D721Med (cell line): ENCODE data around the gene UBL5.
A peak's percentile ranks its signal among the peaks of the same experiment; 100 is the strongest.
"Not testable (repeated sequence)": the region's sequence is repeated elsewhere in the genome, so short reads cannot be mapped to it uniquely, and the experiment has no call there.

Experiments
- DNase-seq: peaks from one replicate; pipeline ENCODE4 v3.0.0; 2011; ENCODE audit warnings: low spot score; ENCODE audit not compliant: insufficient read length
- FAIRE-seq: peaks from 2 replicates; lab custom pipeline; 2011; peaks lifted over from hg19 to GRCh38; lab: Jason Lieb, UNC
- TF ChIP-seq, protein P1 (sequence below): IDR thresholded peaks from 2 replicates; pipeline ENCODE4 v1.5.1; 2012; ENCODE audit warnings: mild to moderate bottlenecking, control low read depth; ENCODE audit not compliant: insufficient read depth; ENCODE audit errors: missing control alignments

UBL5 gene

DNA sequence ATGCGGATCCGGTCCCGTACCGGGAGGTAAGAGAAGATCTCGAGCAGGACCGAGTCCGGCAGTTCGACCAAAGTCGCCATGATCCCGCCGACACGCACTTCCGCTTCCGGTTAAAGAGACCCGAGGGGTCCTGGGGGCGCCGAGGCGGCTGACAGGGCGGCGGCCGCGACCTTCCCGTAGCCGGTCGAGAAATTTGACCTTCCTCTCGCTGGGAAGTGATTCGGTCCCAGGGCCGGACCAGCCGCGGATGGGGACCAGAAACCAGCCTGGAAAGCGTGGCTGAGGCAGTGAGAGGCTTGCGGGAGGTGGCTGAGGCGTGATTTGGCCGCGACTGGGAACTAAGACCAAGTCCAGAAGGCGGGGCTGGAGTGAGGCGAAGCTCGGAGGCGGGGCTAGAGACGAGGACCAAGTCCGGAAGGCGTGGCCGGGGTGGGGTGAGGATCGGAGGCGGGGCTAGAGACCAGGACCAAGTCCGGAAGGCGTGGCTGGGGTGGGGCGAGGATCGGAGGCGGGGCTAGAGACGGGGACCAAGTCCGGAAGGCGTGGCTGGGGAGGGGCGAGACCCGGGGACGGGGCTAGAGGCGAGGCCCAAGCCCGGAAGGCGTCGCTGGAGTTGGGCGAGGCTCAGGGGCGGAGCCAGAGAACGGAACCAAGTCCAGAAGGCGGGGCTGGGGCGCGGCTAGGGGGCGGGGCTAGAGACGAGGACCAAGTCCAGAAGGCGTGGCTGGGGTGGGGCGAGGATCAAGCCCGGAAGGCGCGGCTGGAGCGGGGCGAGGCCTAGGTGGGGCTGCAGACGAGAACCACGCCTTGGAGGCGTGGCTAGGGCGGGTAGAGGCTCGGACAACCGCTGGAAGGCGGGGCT, 8.8 kb upstream of the UBL5 start, which contains the start of gene FBXL12:
Gene FBXL12 (minus strand): TSS at position 346 of the 862 bp plus-strand sequence. CDS start 266 bp downstream, at position 80.
- no peak for FAIRE-seq
- peak; percentile 76 for DNase-seq
- TF ChIP-seq, protein P1, sequence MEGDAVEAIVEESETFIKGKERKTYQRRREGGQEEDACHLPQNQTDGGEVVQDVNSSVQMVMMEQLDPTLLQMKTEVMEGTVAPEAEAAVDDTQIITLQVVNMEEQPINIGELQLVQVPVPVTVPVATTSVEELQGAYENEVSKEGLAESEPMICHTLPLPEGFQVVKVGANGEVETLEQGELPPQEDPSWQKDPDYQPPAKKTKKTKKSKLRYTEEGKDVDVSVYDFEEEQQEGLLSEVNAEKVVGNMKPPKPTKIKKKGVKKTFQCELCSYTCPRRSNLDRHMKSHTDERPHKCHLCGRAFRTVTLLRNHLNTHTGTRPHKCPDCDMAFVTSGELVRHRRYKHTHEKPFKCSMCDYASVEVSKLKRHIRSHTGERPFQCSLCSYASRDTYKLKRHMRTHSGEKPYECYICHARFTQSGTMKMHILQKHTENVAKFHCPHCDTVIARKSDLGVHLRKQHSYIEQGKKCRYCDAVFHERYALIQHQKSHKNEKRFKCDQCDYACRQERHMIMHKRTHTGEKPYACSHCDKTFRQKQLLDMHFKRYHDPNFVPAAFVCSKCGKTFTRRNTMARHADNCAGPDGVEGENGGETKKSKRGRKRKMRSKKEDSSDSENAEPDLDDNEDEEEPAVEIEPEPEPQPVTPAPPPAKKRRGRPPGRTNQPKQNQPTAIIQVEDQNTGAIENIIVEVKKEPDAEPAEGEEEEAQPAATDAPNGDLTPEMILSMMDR, result no peak

DNA sequence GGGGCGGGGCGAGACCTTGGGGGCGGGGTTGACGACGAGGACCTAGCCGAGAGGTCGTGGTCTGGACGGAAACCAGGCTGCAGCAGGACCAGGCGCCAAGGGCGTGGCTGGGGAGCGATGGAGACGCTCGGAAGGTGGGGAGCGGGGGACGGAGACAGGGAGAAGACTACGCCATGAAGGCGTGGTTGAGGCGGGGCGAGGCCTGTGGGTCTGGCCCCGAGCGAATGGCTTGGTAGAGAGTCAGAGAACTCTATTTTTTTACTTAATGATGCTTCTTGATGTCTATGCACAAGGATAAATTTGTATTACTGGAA, 8.2 kb upstream of the UBL5 start:
- TF ChIP-seq, protein P1, result no peak
- DNase-seq (no peak), FAIRE-seq (no peak)

DNA sequence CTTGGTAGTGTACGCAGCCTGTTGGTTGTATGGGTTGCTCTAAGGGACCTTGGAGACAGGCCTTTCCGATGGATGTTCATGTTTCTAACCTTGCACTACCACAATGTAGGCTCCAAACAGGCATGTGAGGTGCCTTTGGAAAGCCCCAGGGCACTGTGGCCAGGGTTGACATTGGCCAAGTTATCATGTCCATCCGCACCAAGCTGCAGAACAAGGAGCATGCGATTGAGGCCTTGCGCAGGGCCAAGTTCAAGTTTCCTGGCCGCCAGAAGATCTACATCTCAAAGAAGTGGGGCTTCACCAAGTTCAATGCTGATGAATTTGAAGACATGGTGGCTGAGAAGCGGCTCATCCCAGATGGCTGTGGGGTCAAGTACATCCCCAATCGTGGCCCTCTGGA, 7.7 kb upstream of the UBL5 start:
- FAIRE-seq, DNase-seq: not testable (repeated sequence)

DNA sequence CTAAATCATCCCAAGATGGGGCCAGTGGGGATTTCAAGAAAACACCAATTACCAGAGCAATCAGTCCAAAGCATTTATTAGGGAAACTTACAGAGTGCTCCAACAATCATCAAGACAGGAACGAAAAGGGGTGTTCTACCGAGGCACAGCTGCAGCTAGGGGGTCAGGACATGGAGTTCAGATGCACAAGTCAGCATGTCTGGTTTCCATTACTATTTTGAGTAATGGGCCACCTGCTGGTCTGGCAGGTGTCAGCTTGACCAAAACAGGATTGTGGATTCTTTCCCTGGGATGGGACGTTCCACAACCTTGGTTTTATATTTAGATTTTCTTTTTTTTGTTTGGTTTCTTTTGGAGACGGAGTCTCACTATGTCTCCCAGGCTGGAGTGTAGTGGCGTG, 3.9 kb upstream of the UBL5 start:
- no peak for FAIRE-seq

DNA sequence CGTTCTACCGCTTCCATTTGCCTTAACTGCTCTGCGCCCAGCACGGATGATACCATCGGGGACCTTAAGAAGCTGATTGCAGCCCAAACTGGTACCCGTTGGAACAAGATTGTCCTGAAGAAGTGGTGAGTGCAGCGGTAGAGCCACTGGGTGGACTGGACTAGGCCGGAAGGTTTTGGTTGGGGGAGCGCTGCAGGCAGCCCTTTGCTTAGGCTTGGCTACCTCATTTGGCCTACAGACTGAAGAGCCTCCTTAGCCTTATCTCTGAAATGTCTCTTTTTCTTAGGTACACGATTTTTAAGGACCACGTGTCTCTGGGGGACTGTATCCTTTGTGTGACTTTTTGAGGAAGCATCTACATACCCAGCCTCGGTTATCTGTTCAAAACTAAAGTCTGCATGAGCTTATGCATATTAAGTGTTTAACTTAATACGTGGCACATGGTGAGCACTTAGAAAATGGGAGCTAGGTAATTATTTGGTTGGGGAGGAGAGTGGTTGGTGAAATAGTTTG, 889 bp downstream of the UBL5 start:
- DNase-seq (no peak), FAIRE-seq (no peak)
- TF ChIP-seq, protein P1, result no peak

More for the DNA sequence above, 3.9 kb upstream of the UBL5 start:
- no peak for DNase-seq
- TF ChIP-seq, protein P1, result no peak

DNA sequence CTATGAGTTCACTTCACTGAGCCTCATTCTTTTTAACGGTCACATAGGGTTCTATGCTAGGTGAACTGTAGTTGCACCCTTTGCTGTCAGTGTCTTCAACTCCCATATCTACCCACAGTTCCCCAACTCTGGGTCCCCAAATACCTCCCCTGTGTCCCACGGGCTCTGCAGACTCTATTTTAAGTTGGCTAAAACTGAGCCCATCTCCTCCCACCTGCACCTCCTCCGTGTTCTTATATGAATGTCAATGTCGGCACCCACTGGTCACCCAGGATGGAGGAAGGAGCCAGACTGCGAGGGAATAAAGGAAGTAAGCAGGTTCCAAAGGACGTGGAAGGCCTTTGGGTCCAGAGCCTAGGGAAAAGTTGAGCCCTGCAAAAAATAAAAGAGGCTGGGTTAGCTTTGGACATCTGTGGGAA, 6.6 kb downstream of the UBL5 start:
- DNase-seq, result no peak
- TF ChIP-seq, protein P1, result no peak
- FAIRE-seq, result no peak

DNA sequence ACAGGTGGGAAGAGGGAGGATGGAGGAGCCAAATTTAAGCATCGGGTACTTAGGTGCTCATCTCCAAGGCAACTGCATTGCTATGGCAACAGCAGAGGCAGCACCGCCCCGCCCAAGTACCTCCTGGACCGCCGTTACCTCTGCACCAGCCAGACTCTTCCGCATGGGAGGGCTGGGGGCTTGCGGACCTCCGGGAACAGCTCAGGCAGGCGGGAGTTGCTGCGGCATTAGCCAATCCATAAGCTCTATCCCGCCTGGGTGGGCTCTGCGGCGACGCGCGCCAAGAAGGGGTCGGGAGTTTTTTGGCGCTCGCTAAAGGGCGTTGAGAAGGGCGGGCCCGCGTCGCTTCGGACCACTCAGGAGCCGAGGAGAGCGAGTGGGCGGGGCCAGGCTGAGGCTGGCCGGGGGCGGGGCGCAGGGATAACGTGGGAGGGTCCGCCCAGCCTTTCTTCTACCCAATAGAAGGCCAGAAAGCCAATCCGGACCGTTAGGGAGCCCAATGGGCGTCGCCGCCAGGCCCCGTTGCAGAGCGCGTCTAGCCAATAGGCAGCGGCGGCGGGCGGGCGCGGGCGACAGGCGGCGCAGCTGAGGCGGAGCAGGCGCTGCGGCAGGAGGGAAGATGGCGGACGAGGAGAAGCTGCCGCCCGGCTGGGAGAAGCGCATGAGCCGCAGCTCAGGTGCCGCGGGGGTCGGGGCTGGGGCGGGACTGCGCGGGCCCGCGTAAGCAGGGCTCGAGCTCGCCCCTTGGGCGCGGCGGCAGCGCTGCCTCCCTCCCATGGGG, 7.2 kb downstream of the UBL5 start, which contains the start of gene PIN1:
Gene PIN1 (plus strand): TSS at position 593 of the 781 bp plus-strand sequence. CDS start 27 bp downstream, at position 620.
- no peak for FAIRE-seq
- TF ChIP-seq, protein P1, result peak; percentile 39
- peak; percentile 91 for DNase-seq
